Posterior vena cava (tissue), 2 donors: ENCODE results near the gene TFE3. TPM values are rescaled to one million over a fixed set of nuclear protein-coding genes. Genes with fewer than 3 reads are reported as not detected.
"Not testable (repeated sequence)": the region's sequence is repeated elsewhere in the genome, so short reads cannot be mapped to it uniquely, and the experiment has no call there.

Experiments
- DNase-seq: peaks from one replicate; pipeline ENCODE4 v3.0.0-alpha.2; 2020; ENCODE audit warnings: low spot score
- intact Hi-C, 2 donors: fragments of 100-400 bp; cut with DNase I; formaldehyde crosslinking; loops; one replicate each; pipeline versions ENCODE4 v1.14.1 to v1.14.2; 2022 to 2023
- total RNA-seq, 2 donors: library from RNA; stranded (reverse); fragmentation: NEBNext Ultra II Directional; extraction: Animal tissue kit (Norgen Biotek cat#: 25700); gene quantifications; one replicate each; pipeline ENCODE4 v1.2.1, GENCODE V29; 2021
- donor health status: DM: yes; HTN: yes; CAD: no.
- donor health status: DM: yes; HTN: yes; CAD: no.

The TFE3 gene
- total RNA-seq, 2 donors from 2014 or later, result 46.4 to 52.6 TPM

GRCh38 chrX:49019050-49019449, 24.1 kb downstream of the TFE3 start:
- DNase-seq, result peak; percentile 18
- intact Hi-C loops, result no loop called here

- DNase-seq, result no peak
- intact Hi-C loops, result no loop called here
Observed at GRCh38 chrX:49003696-49004095, 39.5 kb downstream of the TFE3 start.

GRCh38 chrX:49002091-49002935, 40.8 kb downstream of the TFE3 start, which contains the start of gene GRIPAP1:
GRIPAP1 (minus strand) TSS chrX:49002264; CDS start chrX:49002229, 35 bp downstream.
- DNase-seq, result peak; percentile 86
- intact Hi-C loops, result no loop called here

- DNase-seq, result no peak
- intact Hi-C loops, result no loop called here
Observed at GRCh38 chrX:49001521-49002090, 41.6 kb downstream of the TFE3 start.

- intact Hi-C loops, result no loop called here
- DNase-seq, result no peak
Observed at GRCh38 chrX:49000636-49001035, 42.5 kb downstream of the TFE3 start.

- DNase-seq, result no peak
- intact Hi-C loops, result no loop called here
Observed at GRCh38 chrX:48999030-48999429, 44.1 kb downstream of the TFE3 start.

- DNase-seq, result no peak
- intact Hi-C loops, result no loop called here
Observed at GRCh38 chrX:48998391-48998790, 44.8 kb downstream of the TFE3 start.

GRCh38 chrX:48997865-48998264, 45.3 kb downstream of the TFE3 start:
- intact Hi-C loops, result no loop called here

GRCh38 chrX:48997455-48997854, 45.7 kb downstream of the TFE3 start:
- intact Hi-C loops, result no loop called here
- DNase-seq, result no peak

More at GRCh38 chrX:48997865-48998264, 45.3 kb downstream of the TFE3 start:
- DNase-seq, result no peak

- intact Hi-C loops, result no loop called here
Observed at GRCh38 chrX:48996969-48997368, 46.2 kb downstream of the TFE3 start.

GRCh38 chrX:48992341-48992740, 50.8 kb downstream of the TFE3 start:
- intact Hi-C loops, result no loop called here
- no peak for DNase-seq

More at GRCh38 chrX:48996969-48997368, 46.2 kb downstream of the TFE3 start:
- no peak for DNase-seq

GRCh38 chrX:48989483-48989882, 53.7 kb downstream of the TFE3 start:
- DNase-seq, result no peak
- intact Hi-C loops, result no loop called here

GRCh38 chrX:48983896-48984295, 59.3 kb downstream of the TFE3 start:
- intact Hi-C loops, result no loop called here
- no peak for DNase-seq

GRCh38 chrX:48983081-48983480, 60.1 kb downstream of the TFE3 start:
- intact Hi-C loops, result no loop called here
- DNase-seq, result no peak

- DNase-seq, result no peak
- intact Hi-C loops, result no loop called here
Observed at GRCh38 chrX:48981178-48981577, 62.0 kb downstream of the TFE3 start.

GRCh38 chrX:48980341-48980740, 62.8 kb downstream of the TFE3 start:
- intact Hi-C loops, DNase-seq: not testable (repeated sequence)

Other genes starting within 250 kb of the TFE3 start
- gene HDAC6, start 241.3 kb downstream of the TFE3 start, total RNA-seq, result 10 to 100 TPM; 45.4 to 54.3 TPM
- not detected for gene ERAS, start 216.8 kb downstream of the TFE3 start, total RNA-seq
- gene PCSK1N, start 207.7 kb downstream of the TFE3 start, total RNA-seq, result 1 to 10 TPM in 1 of 2 donors, under 1 TPM in 1; 0.52 to 2.4 TPM
- gene TIMM17B, start 145.6 kb downstream of the TFE3 start, total RNA-seq, result 10 to 100 TPM; 25.2 to 29.0 TPM
- 10 to 100 TPM; 43.2 to 48.9 TPM for gene PQBP1, start 145.4 kb downstream of the TFE3 start, total RNA-seq
- gene SLC35A2, start 131.7 kb downstream of the TFE3 start, total RNA-seq, result 10 to 100 TPM; 11.5 to 14.7 TPM
- gene PIM2, start 124.3 kb downstream of the TFE3 start, total RNA-seq, result 1 to 10 TPM; 3.0 to 4.2 TPM
- gene OTUD5, start 85.8 kb downstream of the TFE3 start, total RNA-seq, result 10 to 100 TPM; 36.0 to 36.9 TPM
- gene KCND1, start 71.5 kb downstream of the TFE3 start, total RNA-seq, result 1 to 10 TPM; 2.0 to 6.3 TPM
- 10 to 100 TPM; 27.6 to 31.6 TPM for gene GRIPAP1, start 41.1 kb downstream of the TFE3 start, total RNA-seq
- gene CCDC120, start 15.6 kb upstream of the TFE3 start, total RNA-seq, result 1 to 10 TPM; 3.0 to 4.1 TPM
- 10 to 100 TPM; 36.4 to 42.6 TPM for gene PRAF2, start 30.6 kb upstream of the TFE3 start, total RNA-seq
- 10 to 100 TPM; 49.8 to 51.9 TPM for gene WDR45, start 36.5 kb upstream of the TFE3 start, total RNA-seq
- 10 to 100 TPM; 12.9 to 15.9 TPM for gene GPKOW, start 80.4 kb upstream of the TFE3 start, total RNA-seq
- gene MAGIX, start 119.4 kb upstream of the TFE3 start, total RNA-seq, result 1 to 10 TPM; 1.3 to 2.8 TPM
- gene PLP2, start 128.5 kb upstream of the TFE3 start, total RNA-seq, result 100 to 1,000 TPM; 187 to 238 TPM
- gene PRICKLE3, start 143.0 kb upstream of the TFE3 start, total RNA-seq, result 1 to 10 TPM; 7.3 to 8.0 TPM
- gene SYP, start 156.8 kb upstream of the TFE3 start, total RNA-seq, result 1 to 10 TPM; 1.1 to 1.5 TPM
- under 1 TPM; 0.09 to 0.10 TPM for gene CACNA1F, start 190.0 kb upstream of the TFE3 start, total RNA-seq
- 10 to 100 TPM in 1 of 2 donors, 1 to 10 TPM in 1; 9.9 to 10.4 TPM for gene CCDC22, start 192.1 kb upstream of the TFE3 start, total RNA-seq
- under 1 TPM in 1 of 2 donors, not detected in 1; 0.10 TPM for gene FOXP3, start 221.4 kb upstream of the TFE3 start, total RNA-seq
- 1 to 10 TPM; 5.2 to 5.4 TPM for gene PPP1R3F, start 226.4 kb upstream of the TFE3 start, total RNA-seq